Stimulated activated naive CD8-positive, alpha-beta T cell treated with anti-CD3 and anti-CD28 coated beads, Interleukin-15, Interleukin-2, amounts not matched to agents 100 ng/mL and 50 ng/mL, for 24 hours (primary cell): ENCODE data around the gene CES5A.
"Not testable (repeated sequence)": the region's sequence is repeated elsewhere in the genome, so short reads cannot be mapped to it uniquely, and the experiment has no call there.

Experiments used
- H3K27ac Mint-ChIP-seq: one replicate; pipeline ENCODE4 v1.8.0; 2021; ENCODE audit warnings: mild to moderate bottlenecking, mixed read lengths
- H3K27me3 Mint-ChIP-seq: one replicate; pipeline ENCODE4 v1.8.0; 2021; ENCODE audit warnings: mixed read lengths
- H3K36me3 Mint-ChIP-seq: one replicate; pipeline ENCODE4 v1.8.0; 2021; ENCODE audit warnings: low read depth, mixed read lengths
- H3K4me1 Mint-ChIP-seq: one replicate; pipeline ENCODE4 v1.8.0; 2021; ENCODE audit warnings: low read depth, mixed read lengths
- H3K4me3 Mint-ChIP-seq: one replicate; pipeline ENCODE4 v1.8.0; 2021; ENCODE audit warnings: mild to moderate bottlenecking, mixed read lengths
- H3K9me3 Mint-ChIP-seq: one replicate; pipeline ENCODE4 v1.8.0; 2021; ENCODE audit warnings: mixed read lengths

CES5A gene

GRCh38 chr16:55856950-55857349 lies 18.2 kb downstream of the CES5A start:
- H3K4me3 Mint-ChIP-seq: no peak overlapping the region
- no peaks in the 10 kb centered on the region for H3K36me3 Mint-ChIP-seq
- no peak overlapping the region for H3K27ac Mint-ChIP-seq
- peaks cover 15% of the 10 kb centered on the region for H3K27me3 Mint-ChIP-seq
- H3K9me3 Mint-ChIP-seq: no peaks in the 10 kb centered on the region
- no peaks in the 10 kb centered on the region for H3K4me1 Mint-ChIP-seq

- H3K36me3 Mint-ChIP-seq: no peaks in the 10 kb centered on the region
- no peak overlapping the region for H3K4me3 Mint-ChIP-seq
- H3K27me3 Mint-ChIP-seq: peaks cover 15% of the 10 kb centered on the region
- H3K9me3 Mint-ChIP-seq: no peaks in the 10 kb centered on the region
- no peak overlapping the region for H3K27ac Mint-ChIP-seq
- H3K4me1 Mint-ChIP-seq: no peaks in the 10 kb centered on the region
These were observed 22.1 kb downstream of the CES5A start for GRCh38 chr16:55853114-55853513.

GRCh38 chr16:55849536-55849935 lies 25.6 kb downstream of the CES5A start:
- H3K9me3 Mint-ChIP-seq: no peaks in the 10 kb centered on the region
- H3K27ac Mint-ChIP-seq: no peak overlapping the region
- H3K36me3 Mint-ChIP-seq: no peaks in the 10 kb centered on the region
- no peak overlapping the region for H3K4me3 Mint-ChIP-seq
- peaks cover 22% of the 10 kb centered on the region for H3K27me3 Mint-ChIP-seq
- H3K4me1 Mint-ChIP-seq: no peaks in the 10 kb centered on the region

GRCh38 chr16:55846598-55847346 lies 28.4 kb downstream of the CES5A start:
- Mint-ChIP-seq H3K9me3 (no peaks in the 10 kb centered on the region), H3K27ac (no peak overlapping the region), H3K4me1 (no peaks in the 10 kb centered on the region), H3K36me3 (no peaks in the 10 kb centered on the region), H3K27me3 (peaks cover 15% of the 10 kb centered on the region), H3K4me3 (no peak overlapping the region)

- no peaks in the 10 kb centered on the region for H3K36me3 Mint-ChIP-seq
- peaks cover 11% of the 10 kb centered on the region for H3K27me3 Mint-ChIP-seq
- no peak overlapping the region for H3K4me3 Mint-ChIP-seq
- H3K4me1 Mint-ChIP-seq: no peaks in the 10 kb centered on the region
- no peak overlapping the region for H3K27ac Mint-ChIP-seq
- H3K9me3 Mint-ChIP-seq: no peaks in the 10 kb centered on the region
These were observed 32.1 kb downstream of the CES5A start for GRCh38 chr16:55843105-55843395.

- H3K36me3 Mint-ChIP-seq: no peaks in the 10 kb centered on the region
- H3K9me3 Mint-ChIP-seq: no peaks in the 10 kb centered on the region
- H3K27ac Mint-ChIP-seq: no peak overlapping the region
- no peak overlapping the region for H3K4me3 Mint-ChIP-seq
- peaks cover 11% of the 10 kb centered on the region for H3K27me3 Mint-ChIP-seq
- no peaks in the 10 kb centered on the region for H3K4me1 Mint-ChIP-seq
These were observed 32.6 kb downstream of the CES5A start for GRCh38 chr16:55842369-55843104.

- peaks cover 4% of the 10 kb centered on the region for H3K27me3 Mint-ChIP-seq
- H3K9me3 Mint-ChIP-seq: no peaks in the 10 kb centered on the region
- H3K27ac Mint-ChIP-seq: no peak overlapping the region
- H3K4me1 Mint-ChIP-seq: no peaks in the 10 kb centered on the region
- H3K36me3 Mint-ChIP-seq: no peaks in the 10 kb centered on the region
- no peak overlapping the region for H3K4me3 Mint-ChIP-seq
These were observed 36.1 kb downstream of the CES5A start for GRCh38 chr16:55839115-55839514.

GRCh38 chr16:55836158-55836611 lies 39.0 kb downstream of the CES5A start:
- peaks cover under 1% of the 10 kb centered on the region for H3K27me3 Mint-ChIP-seq
- H3K4me1 Mint-ChIP-seq: no peaks in the 10 kb centered on the region
- H3K9me3 Mint-ChIP-seq: no peaks in the 10 kb centered on the region
- H3K36me3 Mint-ChIP-seq: no peaks in the 10 kb centered on the region
- H3K4me3 Mint-ChIP-seq: no peak overlapping the region
- H3K27ac Mint-ChIP-seq: no peak overlapping the region

- no peak overlapping the region for H3K4me3 Mint-ChIP-seq
- no peaks in the 10 kb centered on the region for H3K9me3 Mint-ChIP-seq
- H3K27ac Mint-ChIP-seq: no peak overlapping the region
These were observed 39.6 kb downstream of the CES5A start for GRCh38 chr16:55835581-55835980.

GRCh38 chr16:55835173-55835572 lies 40.0 kb downstream of the CES5A start:
- not testable (repeated sequence) for H3K9me3 Mint-ChIP-seq, H3K27ac Mint-ChIP-seq, H3K4me3 Mint-ChIP-seq, H3K27me3 Mint-ChIP-seq, H3K4me1 Mint-ChIP-seq, H3K36me3 Mint-ChIP-seq

More at GRCh38 chr16:55835581-55835980, 39.6 kb downstream of the CES5A start:
- no peaks in the 10 kb centered on the region for H3K4me1 Mint-ChIP-seq
- no peaks in the 10 kb centered on the region for H3K36me3 Mint-ChIP-seq
- H3K27me3 Mint-ChIP-seq: no peaks in the 10 kb centered on the region

- Mint-ChIP-seq H3K27ac (no peak overlapping the region), H3K4me3 (no peak overlapping the region), H3K9me3 (no peaks in the 10 kb centered on the region), H3K27me3 (peaks cover 3% of the 10 kb centered on the region), H3K36me3 (no peaks in the 10 kb centered on the region), H3K4me1 (no peaks in the 10 kb centered on the region)
These were observed 41.1 kb downstream of the CES5A start for GRCh38 chr16:55834049-55834448.

- H3K4me3 Mint-ChIP-seq: no peak within 1 kb of the TSS
- H3K9me3 Mint-ChIP-seq: no peaks in the 10 kb centered on the region
- H3K27ac Mint-ChIP-seq: no peak within 1 kb of the TSS
- no peaks in the 10 kb centered on the region for H3K4me1 Mint-ChIP-seq
- peaks cover 3% of the 10 kb centered on the region for H3K27me3 Mint-ChIP-seq
- no peaks in the 10 kb centered on the region for H3K36me3 Mint-ChIP-seq
These were observed 42.1 kb downstream of the CES5A start, which contains the start of gene CES1 for GRCh38 chr16:55832773-55833691. TSS of gene CES1 (minus strand) at chr16:55833096. CDS start at chr16:55833055, 41 bp downstream.

GRCh38 chr16:55832425-55832772 lies 42.8 kb downstream of the CES5A start:
- Mint-ChIP-seq H3K4me1 (no peaks in the 10 kb centered on the region), H3K4me3 (no peak overlapping the region), H3K36me3 (no peaks in the 10 kb centered on the region), H3K27me3 (peaks cover 3% of the 10 kb centered on the region), H3K27ac (no peak overlapping the region), H3K9me3 (no peaks in the 10 kb centered on the region)

- H3K9me3 Mint-ChIP-seq: no peaks in the 10 kb centered on the region
- no peak overlapping the region for H3K4me3 Mint-ChIP-seq
- H3K36me3 Mint-ChIP-seq: no peaks in the 10 kb centered on the region
- H3K27ac Mint-ChIP-seq: no peak overlapping the region
- H3K27me3 Mint-ChIP-seq: peaks cover 11% of the 10 kb centered on the region
- no peaks in the 10 kb centered on the region for H3K4me1 Mint-ChIP-seq
These were observed 44.4 kb downstream of the CES5A start for GRCh38 chr16:55830658-55831294.
